Stomach (tissue), 9 donors: ENCODE results near the gene ACOXL. TPM values are rescaled to one million over a fixed set of nuclear protein-coding genes. Genes with fewer than 3 reads are reported as not detected.

Source experiments
- DNase-seq, 2 donors: peaks; one replicate each; pipeline versions ENCODE4 v3.0.0 to v3.0.0-alpha.2; 2013 to 2019
- H3K27ac ChIP-seq, 5 donors: fragments of 200-600 bp in 4 of 5; sonication (generic) in 4 of 5; one replicate each; pipeline ENCODE4 v1.5.1; 2013 to 2019; ENCODE audit warnings: mild to moderate bottlenecking in 1 of 5, moderate library complexity in 1 of 5
- H3K27me3 ChIP-seq, 3 donors: fragments of 200-600 bp; sonication (generic); one replicate each; pipeline ENCODE4 v1.5.1; 2017 to 2019; ENCODE audit warnings: mixed run types in 1 of 3
- H3K36me3 ChIP-seq, 4 donors: fragments of 200-600 bp; sonication (generic); 1 replicate in 3 of 4; 2 replicates in 1 of 4; pipeline ENCODE4 v1.5.1; 2016 to 2019
- H3K4me1 ChIP-seq, 4 donors: fragments of 200-600 bp; sonication (generic); one replicate each; pipeline ENCODE4 v1.5.1; 2016 to 2019
- H3K4me3 ChIP-seq, 4 donors: fragments of 200-600 bp; sonication (generic) in 3 of 4; one replicate each; pipeline ENCODE4 v1.5.1; 2016 to 2019; ENCODE audit warnings: mild to moderate bottlenecking in 1 of 4
- H3K9me3 ChIP-seq, 4 donors: fragments of 200-600 bp; sonication (generic); one replicate each; pipeline ENCODE4 v1.5.1; 2016 to 2019
- CTCF ChIP-seq, 7 experiments: fragments of 450-650 bp in 4 of 7; fragments of 200-600 bp in 3 of 7; sonication (generic) in 3 of 7; IDR thresholded peaks; one replicate each; pipeline ENCODE4 v1.5.1; 2016 to 2019; ENCODE audit warnings: antibody characterized with exemption in 7 of 7, control low read depth in 2 of 7, mild to moderate bottlenecking in 1 of 7
- EP300 ChIP-seq: sonication (generic); formaldehyde crosslinking; IDR thresholded peaks from one replicate; pipeline ENCODE4 v1.6.1; 2017; ENCODE audit warnings: antibody characterized with exemption
- POLR2A ChIP-seq, 4 donors: fragments of 450-650 bp; IDR thresholded peaks; one replicate each; pipeline ENCODE4 v1.6.1; 2016; ENCODE audit warnings: antibody characterized with exemption in 4 of 4, control low read depth in 2 of 4, mild to moderate bottlenecking in 1 of 4, moderate library complexity in 1 of 4
- POLR2AphosphoS5 ChIP-seq, 3 donors: sonication (generic); formaldehyde crosslinking; IDR thresholded peaks; one replicate each; pipeline ENCODE4 v1.6.1; 2016; ENCODE audit warnings: antibody characterized with exemption in 3 of 3
- WGBS, 5 donors: extraction: QIAGEN DNeasy Blood & Tissue Kit in 3 of 5; methylation state at CpG; one replicate each; pipeline versions ENCODE4 v1.1.5 to v1.1.7; 2013 to 2018; 5-methylcytosine and 5-hydroxymethylcytosine counted together
- intact Hi-C: fragments of 100-400 bp; cut with DNase I; formaldehyde crosslinking; loops from one replicate; pipeline ENCODE4 v1.15.1; 2023; ENCODE audit warnings: low total_unique reads
- polyA plus RNA-seq, 3 donors: library from polyadenylated mRNA; stranded (reverse); fragments of 200-250 nt; gene quantifications; one replicate each; pipeline ENCODE4 v1.2.3, GENCODE V29; 2013
- total RNA-seq, 5 donors: library from RNA; depleted of rRNA; stranded (reverse); fragments of >200 nt; gene quantifications; one replicate each; pipeline versions ENCODE4 v1.1.0 to v1.2.3, GENCODE V29; 2014 to 2016
- donor health status: healthy with polysubstance abuse.
- donor health status: Bipolar disorder and iron deficiency.
- donor health status: healthy.

Gene ACOXL
- total and polyA plus RNA-seq, 8 donors = 0.10 to 1.3 (median 0.45) TPM; not detected in 3

GRCh38 chr2:110978756-110979470 lies 246.5 kb downstream of the ACOXL start:
- no peaks in the 10 kb centered on the region for H3K9me3 ChIP-seq
- no peak overlapping the region for H3K27ac ChIP-seq
- WGBS, 5 donors = 65 to 82% (median 79%) methylated on average over 12 of the region's 12 CpGs
- no peaks in the 10 kb centered on the region for H3K4me1 ChIP-seq
- no peaks in the 10 kb centered on the region for H3K36me3 ChIP-seq
- DNase-seq = peak in 1 of 2 donors; percentile 33
- H3K4me3 ChIP-seq = no peak overlapping the region
- intact Hi-C loops = no loop called here
- no peaks in the 10 kb centered on the region for H3K27me3 ChIP-seq
- TF ChIP-seq CTCF (IDR thresholded peaks at IDR 0.05) (no peak), EP300 (no peak), POLR2A (IDR thresholded peaks at IDR 0.05) (no peak), POLR2AphosphoS5 (IDR thresholded peaks at IDR 0.05) (no peak)

- no peak for TF ChIP-seq CTCF (IDR thresholded peaks at IDR 0.05)
- TF ChIP-seq POLR2A (IDR thresholded peaks at IDR 0.05) = no peak
- DNase-seq = no peak
- Histone ChIP-seq H3K27me3 (no peaks in the 10 kb centered on the region), H3K27ac (no peak overlapping the region), H3K4me1 (no peaks in the 10 kb centered on the region), H3K9me3 (no peaks in the 10 kb centered on the region), H3K36me3 (no peaks in the 10 kb centered on the region), H3K4me3 (no peak overlapping the region)
- intact Hi-C loops = no loop called here
- WGBS, 5 donors = 88 to 94% (median 91%) methylated on average over 10 of the region's 10 CpGs
These were observed 247.3 kb downstream of the ACOXL start for GRCh38 chr2:110979471-110980338.

GRCh38 chr2:110980339-110981062 lies 248.1 kb downstream of the ACOXL start:
- Histone ChIP-seq H3K4me1 (no peaks in the 10 kb centered on the region), H3K27me3 (no peaks in the 10 kb centered on the region), H3K9me3 (no peaks in the 10 kb centered on the region), H3K27ac (no peak overlapping the region), H3K4me3 (no peak overlapping the region), H3K36me3 (no peaks in the 10 kb centered on the region)
- intact Hi-C loops = no loop called here
- 84 to 94% (median 90%) methylated on average over 10 to 14 of the region's 14 CpGs for WGBS, 5 donors
- no peak for DNase-seq
- TF ChIP-seq POLR2A (IDR thresholded peaks at IDR 0.05) = no peak
- no peak for TF ChIP-seq POLR2AphosphoS5 (IDR thresholded peaks at IDR 0.05)
- no peak for TF ChIP-seq CTCF (IDR thresholded peaks at IDR 0.05)
- TF ChIP-seq EP300 = no peak

- DNase-seq = peak in 1 of 2 donors; percentile 40
- TF ChIP-seq POLR2AphosphoS5 (IDR thresholded peaks at IDR 0.05) (no peak), CTCF (IDR thresholded peaks at IDR 0.05) (no peak), EP300 (no peak), POLR2A (IDR thresholded peaks at IDR 0.05) (no peak)
- Histone ChIP-seq H3K27me3 (no peaks in the 10 kb centered on the region), H3K4me1 (no peaks in the 10 kb centered on the region), H3K4me3 (no peak overlapping the region), H3K9me3 (no peaks in the 10 kb centered on the region), H3K36me3 (no peaks in the 10 kb centered on the region), H3K27ac (no peak overlapping the region)
- intact Hi-C loops = no loop called here
These were observed 250.8 kb downstream of the ACOXL start for GRCh38 chr2:110983133-110983532.
